ENCODE results near the gene LHFPL3.

LHFPL3 gene

DNA sequence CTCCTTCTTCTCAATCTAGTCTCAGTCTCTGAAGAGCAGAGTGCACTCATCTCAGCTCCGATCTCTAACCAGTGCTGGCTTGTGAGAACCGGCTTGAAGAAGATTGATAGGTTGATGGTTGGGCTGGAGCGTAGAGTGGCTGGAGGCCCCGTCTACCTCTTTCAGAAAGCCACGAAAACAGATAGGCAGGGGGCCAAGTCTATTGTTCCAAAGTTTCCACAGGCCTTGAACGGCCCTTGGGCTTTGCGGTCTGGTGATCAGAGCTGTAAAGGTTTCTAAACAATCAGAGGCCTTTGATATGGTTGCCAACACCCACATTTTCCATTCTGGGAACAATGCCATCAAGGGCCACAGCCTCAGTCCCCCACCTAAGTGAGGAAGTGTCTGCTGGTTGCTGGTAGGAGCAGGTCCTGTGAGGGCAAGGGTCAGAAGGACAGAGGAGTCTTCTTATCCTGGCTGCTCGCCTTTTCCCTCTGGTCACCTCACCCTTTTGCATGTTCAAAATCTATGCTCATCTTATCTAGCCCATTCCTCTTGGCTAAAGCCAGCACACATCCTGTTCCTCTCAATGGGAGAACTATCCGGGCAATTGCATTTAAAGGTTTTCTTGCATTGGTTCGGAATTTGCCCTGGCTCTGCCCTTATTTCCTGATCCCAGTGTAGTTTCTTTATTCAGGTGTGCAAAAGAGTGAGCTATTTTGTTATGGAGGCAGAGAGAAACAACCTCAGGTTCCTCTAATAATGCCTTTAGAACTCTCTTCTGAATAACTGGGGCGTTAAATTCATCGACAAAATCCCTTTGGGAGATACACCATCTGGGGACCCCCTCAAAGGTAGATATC lies 615.3 kb downstream of the LHFPL3 start:
- peak overlapping the region; percentile 94 for H3K27ac ChIP-seq (replicated peaks)
- no peaks in the 10 kb centered on the region for H3K27me3 ChIP-seq (ENCODE audit: insufficient read depth, poor library complexity, severe bottlenecking)
- TF ChIP-seq, protein P1, sequence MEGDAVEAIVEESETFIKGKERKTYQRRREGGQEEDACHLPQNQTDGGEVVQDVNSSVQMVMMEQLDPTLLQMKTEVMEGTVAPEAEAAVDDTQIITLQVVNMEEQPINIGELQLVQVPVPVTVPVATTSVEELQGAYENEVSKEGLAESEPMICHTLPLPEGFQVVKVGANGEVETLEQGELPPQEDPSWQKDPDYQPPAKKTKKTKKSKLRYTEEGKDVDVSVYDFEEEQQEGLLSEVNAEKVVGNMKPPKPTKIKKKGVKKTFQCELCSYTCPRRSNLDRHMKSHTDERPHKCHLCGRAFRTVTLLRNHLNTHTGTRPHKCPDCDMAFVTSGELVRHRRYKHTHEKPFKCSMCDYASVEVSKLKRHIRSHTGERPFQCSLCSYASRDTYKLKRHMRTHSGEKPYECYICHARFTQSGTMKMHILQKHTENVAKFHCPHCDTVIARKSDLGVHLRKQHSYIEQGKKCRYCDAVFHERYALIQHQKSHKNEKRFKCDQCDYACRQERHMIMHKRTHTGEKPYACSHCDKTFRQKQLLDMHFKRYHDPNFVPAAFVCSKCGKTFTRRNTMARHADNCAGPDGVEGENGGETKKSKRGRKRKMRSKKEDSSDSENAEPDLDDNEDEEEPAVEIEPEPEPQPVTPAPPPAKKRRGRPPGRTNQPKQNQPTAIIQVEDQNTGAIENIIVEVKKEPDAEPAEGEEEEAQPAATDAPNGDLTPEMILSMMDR (IDR thresholded peaks at IDR 0.05; ENCODE audit: insufficient read depth, low read length), result no peak
- TF ChIP-seq POLR2AphosphoS5 (IDR thresholded peaks at IDR 0.05; ENCODE audit: low read depth), result peak; percentile 99
- peak; percentile 91 for TF ChIP-seq SPI1 (IDR thresholded peaks at IDR 0.05; ENCODE audit: borderline replicate concordance, low read depth)
- peak; percentile 39; the same call in 1 of the 2 replicates for TF ChIP-seq GABPA (IDR thresholded peaks at IDR 0.05; ENCODE audit: low read depth)
- DNase-seq (ENCODE audit: low read depth in 1 of 2, low spot score in 1 of 2), result peak; percentile 88 to 92
- H3K4me3 ChIP-seq (replicated peaks; ENCODE audit: insufficient read depth, low read length), result no peak overlapping the region

DNA sequence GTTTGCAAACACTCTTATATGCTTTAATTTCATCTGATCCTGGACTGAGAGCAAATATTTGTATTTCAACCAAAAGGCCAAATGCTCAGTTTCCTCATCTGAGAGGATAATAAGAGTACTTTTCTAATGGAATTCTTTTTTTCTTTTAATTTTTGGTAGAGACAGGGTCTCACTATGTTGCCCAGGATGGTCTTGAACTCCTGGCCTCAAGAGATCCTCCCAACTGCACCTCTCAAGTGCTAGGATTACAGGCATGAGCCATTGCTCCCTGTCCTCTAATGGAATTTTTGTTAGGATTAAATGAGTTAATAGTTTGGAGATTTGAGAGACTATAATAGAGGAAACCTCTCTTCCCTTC lies 617.2 kb downstream of the LHFPL3 start:
- no peaks in the 10 kb centered on the region for H3K27me3 ChIP-seq (ENCODE audit: insufficient read depth, poor library complexity, severe bottlenecking)
- H3K4me3 ChIP-seq (replicated peaks; ENCODE audit: insufficient read depth, low read length), result no peak overlapping the region

DNA sequence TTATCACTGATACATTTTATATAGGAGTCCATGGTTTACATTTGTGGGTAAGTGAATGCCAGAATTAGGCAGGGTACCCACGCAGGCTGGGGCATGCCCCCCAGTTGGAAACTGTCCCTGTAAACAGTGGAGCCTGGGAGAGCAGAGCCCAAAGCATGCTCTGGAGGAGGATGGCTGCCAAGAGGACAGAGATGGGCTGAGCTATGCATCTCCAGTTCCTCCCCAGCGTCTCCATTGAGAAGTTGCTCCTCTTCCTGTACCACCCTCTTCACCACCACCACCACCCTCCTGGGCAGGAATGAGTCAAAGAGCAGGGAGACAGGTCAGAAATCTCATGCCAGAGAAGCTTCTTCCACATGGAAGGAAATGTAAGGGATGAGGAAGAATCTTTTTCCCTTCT lies 617.9 kb downstream of the LHFPL3 start:
- TF ChIP-seq, protein P2, sequence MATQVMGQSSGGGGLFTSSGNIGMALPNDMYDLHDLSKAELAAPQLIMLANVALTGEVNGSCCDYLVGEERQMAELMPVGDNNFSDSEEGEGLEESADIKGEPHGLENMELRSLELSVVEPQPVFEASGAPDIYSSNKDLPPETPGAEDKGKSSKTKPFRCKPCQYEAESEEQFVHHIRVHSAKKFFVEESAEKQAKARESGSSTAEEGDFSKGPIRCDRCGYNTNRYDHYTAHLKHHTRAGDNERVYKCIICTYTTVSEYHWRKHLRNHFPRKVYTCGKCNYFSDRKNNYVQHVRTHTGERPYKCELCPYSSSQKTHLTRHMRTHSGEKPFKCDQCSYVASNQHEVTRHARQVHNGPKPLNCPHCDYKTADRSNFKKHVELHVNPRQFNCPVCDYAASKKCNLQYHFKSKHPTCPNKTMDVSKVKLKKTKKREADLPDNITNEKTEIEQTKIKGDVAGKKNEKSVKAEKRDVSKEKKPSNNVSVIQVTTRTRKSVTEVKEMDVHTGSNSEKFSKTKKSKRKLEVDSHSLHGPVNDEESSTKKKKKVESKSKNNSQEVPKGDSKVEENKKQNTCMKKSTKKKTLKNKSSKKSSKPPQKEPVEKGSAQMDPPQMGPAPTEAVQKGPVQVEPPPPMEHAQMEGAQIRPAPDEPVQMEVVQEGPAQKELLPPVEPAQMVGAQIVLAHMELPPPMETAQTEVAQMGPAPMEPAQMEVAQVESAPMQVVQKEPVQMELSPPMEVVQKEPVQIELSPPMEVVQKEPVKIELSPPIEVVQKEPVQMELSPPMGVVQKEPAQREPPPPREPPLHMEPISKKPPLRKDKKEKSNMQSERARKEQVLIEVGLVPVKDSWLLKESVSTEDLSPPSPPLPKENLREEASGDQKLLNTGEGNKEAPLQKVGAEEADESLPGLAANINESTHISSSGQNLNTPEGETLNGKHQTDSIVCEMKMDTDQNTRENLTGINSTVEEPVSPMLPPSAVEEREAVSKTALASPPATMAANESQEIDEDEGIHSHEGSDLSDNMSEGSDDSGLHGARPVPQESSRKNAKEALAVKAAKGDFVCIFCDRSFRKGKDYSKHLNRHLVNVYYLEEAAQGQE (IDR thresholded peaks at IDR 0.05; ENCODE audit: insufficient replicate concordance, low read depth), result no peak
- TF ChIP-seq SPI1 (IDR thresholded peaks at IDR 0.05; ENCODE audit: borderline replicate concordance, low read depth), result no peak
- no peak for TF ChIP-seq GABPA (IDR thresholded peaks at IDR 0.05; ENCODE audit: low read depth)
- TF ChIP-seq, protein P1 (IDR thresholded peaks at IDR 0.05; ENCODE audit: insufficient read depth, low read length), result no peak
- TF ChIP-seq POLR2AphosphoS5 (IDR thresholded peaks at IDR 0.05; ENCODE audit: low read depth), result no peak
- Histone ChIP-seq H3K27ac (replicated peaks) (no peak overlapping the region), H3K4me3 (replicated peaks; ENCODE audit: insufficient read depth, low read length) (no peak overlapping the region), H3K27me3 (ENCODE audit: insufficient read depth, poor library complexity, severe bottlenecking) (no peaks in the 10 kb centered on the region)
- no peak for DNase-seq (ENCODE audit: low read depth in 1 of 2, low spot score in 1 of 2)

More for the DNA sequence above, 617.2 kb downstream of the LHFPL3 start:
- TF ChIP-seq GABPA (IDR thresholded peaks at IDR 0.05; ENCODE audit: low read depth) (no peak), SPI1 (IDR thresholded peaks at IDR 0.05; ENCODE audit: borderline replicate concordance, low read depth) (no peak), POLR2AphosphoS5 (IDR thresholded peaks at IDR 0.05; ENCODE audit: low read depth) (no peak)
- TF ChIP-seq, protein P1 (IDR thresholded peaks at IDR 0.05; ENCODE audit: insufficient read depth, low read length), result no peak
- TF ChIP-seq, protein P2 (IDR thresholded peaks at IDR 0.05; ENCODE audit: insufficient replicate concordance, low read depth), result no peak
- H3K27ac ChIP-seq (replicated peaks), result peak overlapping the region; percentile 94
- no peak for DNase-seq (ENCODE audit: low read depth in 1 of 2, low spot score in 1 of 2)
